Measurements from ENCODE around the gene FADS2.

Gene FADS2

DNA sequence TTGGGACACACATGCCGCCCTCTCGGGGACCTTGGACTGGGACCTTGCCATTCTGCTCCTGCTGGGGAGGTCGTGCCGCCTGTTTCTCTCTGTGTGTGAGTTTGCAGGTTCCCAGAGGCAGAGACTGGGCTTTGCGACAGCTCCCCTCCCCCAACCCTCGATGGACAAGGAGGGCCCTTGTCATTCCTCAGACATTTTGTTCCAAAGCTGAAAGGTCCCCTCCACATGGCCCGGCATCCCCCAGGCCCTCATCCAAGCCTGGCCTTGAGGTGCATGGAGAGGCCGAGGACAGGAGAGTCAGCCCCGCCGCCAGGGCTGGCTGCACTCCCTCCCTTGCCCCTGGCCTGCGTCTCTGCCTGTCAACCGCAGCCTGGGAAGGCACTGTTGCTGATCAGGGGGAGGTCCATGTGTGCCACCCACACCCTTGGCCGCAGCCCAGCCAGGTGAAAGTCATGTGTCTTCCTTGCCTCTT is 25.6 kb downstream of the FADS2 start:
- DNase-seq (ENCODE audit: low spot score) (peak; percentile 42), ATAC-seq (ENCODE audit: low read depth) (no peak)
- no peaks in the 10 kb centered on the region for H3K27me3 ChIP-seq (ENCODE audit: insufficient read depth, poor library complexity, severe bottlenecking)
- TF ChIP-seq, protein P1, sequence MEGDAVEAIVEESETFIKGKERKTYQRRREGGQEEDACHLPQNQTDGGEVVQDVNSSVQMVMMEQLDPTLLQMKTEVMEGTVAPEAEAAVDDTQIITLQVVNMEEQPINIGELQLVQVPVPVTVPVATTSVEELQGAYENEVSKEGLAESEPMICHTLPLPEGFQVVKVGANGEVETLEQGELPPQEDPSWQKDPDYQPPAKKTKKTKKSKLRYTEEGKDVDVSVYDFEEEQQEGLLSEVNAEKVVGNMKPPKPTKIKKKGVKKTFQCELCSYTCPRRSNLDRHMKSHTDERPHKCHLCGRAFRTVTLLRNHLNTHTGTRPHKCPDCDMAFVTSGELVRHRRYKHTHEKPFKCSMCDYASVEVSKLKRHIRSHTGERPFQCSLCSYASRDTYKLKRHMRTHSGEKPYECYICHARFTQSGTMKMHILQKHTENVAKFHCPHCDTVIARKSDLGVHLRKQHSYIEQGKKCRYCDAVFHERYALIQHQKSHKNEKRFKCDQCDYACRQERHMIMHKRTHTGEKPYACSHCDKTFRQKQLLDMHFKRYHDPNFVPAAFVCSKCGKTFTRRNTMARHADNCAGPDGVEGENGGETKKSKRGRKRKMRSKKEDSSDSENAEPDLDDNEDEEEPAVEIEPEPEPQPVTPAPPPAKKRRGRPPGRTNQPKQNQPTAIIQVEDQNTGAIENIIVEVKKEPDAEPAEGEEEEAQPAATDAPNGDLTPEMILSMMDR (IDR thresholded peaks at IDR 0.05; ENCODE audit: poor library complexity, severe bottlenecking), result no peak
- no peak overlapping the region for H3K4me3 ChIP-seq (ENCODE audit: severe bottlenecking)
- H3K9me3 ChIP-seq (ENCODE audit: severe bottlenecking), result no peaks in the 10 kb centered on the region
- H3K4me1 ChIP-seq (ENCODE audit: insufficient read depth, poor library complexity, severe bottlenecking), result no peaks in the 10 kb centered on the region
- peaks cover 97% of the 10 kb centered on the region for H3K36me3 ChIP-seq (ENCODE audit: low read depth)
- H3K27ac ChIP-seq (ENCODE audit: poor library complexity, severe bottlenecking), result no peak overlapping the region

DNA sequence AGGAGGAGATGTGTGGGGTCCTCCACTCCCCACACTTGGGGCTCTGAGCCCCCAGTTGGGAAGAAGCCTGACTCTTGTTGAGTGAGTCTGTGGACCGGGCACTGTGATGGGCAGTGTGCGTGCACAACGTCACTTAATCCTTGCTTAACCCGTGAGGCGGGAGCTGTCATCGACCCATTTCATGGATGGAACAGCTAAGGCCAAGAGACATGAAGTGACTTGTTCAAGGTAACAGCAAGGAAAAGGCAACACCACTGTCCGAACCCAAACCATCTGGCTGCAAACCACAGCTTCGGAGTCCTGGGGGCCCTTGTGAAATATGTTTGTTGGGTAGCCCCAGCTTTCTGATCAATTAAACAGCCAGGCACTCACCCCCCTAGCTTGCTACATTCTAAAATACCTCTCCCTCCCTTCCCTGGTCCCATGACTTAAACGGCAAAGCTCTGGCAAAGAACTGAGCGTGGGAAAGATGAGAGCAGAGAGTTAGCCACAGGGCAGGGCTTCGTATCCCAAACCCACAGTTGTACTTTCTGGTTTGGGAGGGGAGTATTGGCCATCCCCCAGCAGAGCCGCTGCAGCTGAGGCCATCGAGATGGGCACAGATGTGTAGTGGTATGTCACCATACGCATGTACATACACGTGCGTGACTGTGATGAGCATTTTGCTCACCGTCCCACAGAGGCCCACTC is 26.3 kb downstream of the FADS2 start:
- Histone ChIP-seq H3K27ac (ENCODE audit: poor library complexity, severe bottlenecking) (no peak overlapping the region), H3K9me3 (ENCODE audit: severe bottlenecking) (no peaks in the 10 kb centered on the region), H3K4me3 (ENCODE audit: severe bottlenecking) (no peak overlapping the region), H3K27me3 (ENCODE audit: insufficient read depth, poor library complexity, severe bottlenecking) (no peaks in the 10 kb centered on the region), H3K4me1 (ENCODE audit: insufficient read depth, poor library complexity, severe bottlenecking) (no peaks in the 10 kb centered on the region), H3K36me3 (ENCODE audit: low read depth) (peaks cover 97% of the 10 kb centered on the region)
- TF ChIP-seq, protein P1 (IDR thresholded peaks at IDR 0.05; ENCODE audit: poor library complexity, severe bottlenecking), result no peak
- ATAC-seq (ENCODE audit: low read depth), result no peak
- DNase-seq (ENCODE audit: low spot score), result peak; percentile 13

DNA sequence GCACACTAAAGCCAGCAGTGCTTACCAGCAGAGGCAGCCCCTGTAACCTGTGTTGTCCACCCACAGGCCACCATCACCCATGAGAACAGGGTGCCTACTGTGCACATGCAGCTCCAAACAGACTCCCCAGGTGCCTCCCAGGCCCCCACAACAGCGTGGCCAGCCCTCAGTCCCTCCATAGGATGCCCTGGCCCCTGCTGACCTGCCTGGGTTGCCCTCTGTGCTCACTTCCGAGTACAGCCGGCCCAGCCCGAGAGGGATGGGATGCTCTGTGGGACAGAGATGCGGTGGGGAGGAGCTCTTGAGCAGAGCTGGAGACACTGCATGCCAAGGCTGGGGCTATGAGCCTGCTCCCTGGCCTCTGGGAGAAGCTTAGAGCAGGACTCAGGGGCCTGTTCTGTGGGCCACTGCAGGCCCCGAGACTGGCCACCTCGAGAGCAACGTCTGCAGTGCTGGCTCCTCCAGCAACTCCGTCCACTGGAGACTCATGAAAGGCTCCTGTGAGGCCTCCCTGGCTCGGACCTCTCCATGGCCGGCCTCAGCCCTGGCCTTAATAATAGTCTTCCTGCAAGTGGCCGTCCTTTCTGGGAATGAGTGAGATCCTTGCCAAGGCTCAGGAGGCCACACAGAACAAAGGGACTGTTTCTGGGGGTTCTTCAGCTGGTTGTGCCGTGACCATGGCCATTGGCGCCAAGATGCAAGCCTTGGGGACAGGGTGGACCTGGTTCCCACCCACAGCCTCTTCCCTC is 27.0 kb downstream of the FADS2 start:
- TF ChIP-seq, protein P1 (IDR thresholded peaks at IDR 0.05; ENCODE audit: poor library complexity, severe bottlenecking), result no peak
- no peak for ATAC-seq (ENCODE audit: low read depth)

DNA sequence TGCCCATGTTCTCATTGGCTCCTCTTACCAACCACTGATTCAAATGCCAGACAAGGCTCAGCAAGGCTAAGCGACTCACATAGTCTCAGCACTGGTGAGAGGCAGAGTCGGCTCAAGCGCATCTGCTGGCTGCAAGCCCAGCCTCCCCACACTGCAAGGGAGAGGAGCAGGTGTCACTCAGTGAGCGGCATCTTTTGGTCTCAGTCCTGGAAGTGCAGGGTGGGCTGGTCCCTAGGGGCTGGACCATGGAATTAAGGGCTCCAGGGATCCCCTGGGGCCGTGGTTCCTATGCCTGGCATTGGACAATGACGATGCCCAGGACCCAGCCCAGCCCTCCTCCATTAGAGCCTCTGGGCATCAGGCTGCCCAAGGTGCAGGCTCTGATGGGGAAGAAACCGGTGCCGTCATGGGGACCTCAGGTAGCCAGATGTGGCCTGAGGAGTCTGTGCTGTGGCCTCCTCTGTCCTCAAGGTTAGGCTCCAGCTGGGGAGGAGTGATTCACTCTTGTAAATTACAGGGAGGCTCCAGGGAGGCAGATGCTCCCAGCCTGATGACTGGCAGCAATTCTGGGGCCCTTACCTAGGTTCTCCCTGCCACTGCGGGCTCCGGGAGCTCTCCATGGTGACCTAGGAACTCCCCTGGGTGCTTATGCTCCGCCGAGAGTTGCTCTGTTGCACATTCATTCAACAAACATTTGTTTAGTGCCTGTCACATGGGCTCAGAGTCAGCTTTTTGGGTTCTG is 28.0 kb downstream of the FADS2 start:
- DNase-seq (ENCODE audit: low spot score), result peak; percentile 24
- TF ChIP-seq, protein P1 (IDR thresholded peaks at IDR 0.05; ENCODE audit: poor library complexity, severe bottlenecking), result no peak

More for the DNA sequence above, 27.0 kb downstream of the FADS2 start:
- Histone ChIP-seq H3K9me3 (ENCODE audit: severe bottlenecking) (no peaks in the 10 kb centered on the region), H3K4me3 (ENCODE audit: severe bottlenecking) (no peak overlapping the region), H3K4me1 (ENCODE audit: insufficient read depth, poor library complexity, severe bottlenecking) (no peaks in the 10 kb centered on the region), H3K36me3 (ENCODE audit: low read depth) (peaks cover 97% of the 10 kb centered on the region), H3K27ac (ENCODE audit: poor library complexity, severe bottlenecking) (no peak overlapping the region), H3K27me3 (ENCODE audit: insufficient read depth, poor library complexity, severe bottlenecking) (no peaks in the 10 kb centered on the region)
- DNase-seq (ENCODE audit: low spot score), result peak; percentile 46

More for the DNA sequence above, 28.0 kb downstream of the FADS2 start:
- H3K27me3 ChIP-seq (ENCODE audit: insufficient read depth, poor library complexity, severe bottlenecking), result no peaks in the 10 kb centered on the region
- H3K4me1 ChIP-seq (ENCODE audit: insufficient read depth, poor library complexity, severe bottlenecking), result no peaks in the 10 kb centered on the region
- H3K9me3 ChIP-seq (ENCODE audit: severe bottlenecking), result no peaks in the 10 kb centered on the region
- peak; percentile 16; the same call in 2 of the 3 replicates for ATAC-seq (ENCODE audit: low read depth)
- no peak overlapping the region for H3K27ac ChIP-seq (ENCODE audit: poor library complexity, severe bottlenecking)
- peaks cover 96% of the 10 kb centered on the region for H3K36me3 ChIP-seq (ENCODE audit: low read depth)
- H3K4me3 ChIP-seq (ENCODE audit: severe bottlenecking), result no peak overlapping the region

Data from RWPE2 (cell line).